ENCODE results near the gene ABL2.

GRCh38 chr1:179089827-179090482 lies 139.5 kb downstream of the ABL2 start:
- TF ChIP-seq KDM2B (CRISPR knock-in tag; IDR thresholded peaks at IDR 0.05) = no peak
- no peak for TF ChIP-seq ZNF143 (CRISPR knock-in tag; IDR thresholded peaks at IDR 0.05)
- TF ChIP-seq SMC3 (conservative IDR thresholded peaks at IDR 0.05; ENCODE audit: insufficient read depth, low read depth, low read length) = no peak
- no peak for TF ChIP-seq CTCF (IDR thresholded peaks at IDR 0.05 in 2 of 3, conservative IDR thresholded peaks at IDR 0.05 in 1 of 3; ENCODE audit: insufficient read depth in 2 of 3, low read depth in 1 of 3, low read length in 3 of 3)
- TF ChIP-seq REST (IDR thresholded peaks at IDR 0.05; ENCODE audit: borderline replicate concordance) = no peak
- no peak for TF ChIP-seq REST (CRISPR knock-in tag; IDR thresholded peaks at IDR 0.05; ENCODE audit: low read depth)
- no peak for TF ChIP-seq ZBTB12 (CRISPR knock-in tag; IDR thresholded peaks at IDR 0.05)
- TF ChIP-seq FOS (IDR thresholded peaks at IDR 0.05; ENCODE audit: extremely low read depth, insufficient read length) = no peak
